Smooth muscle cell (in vitro differentiated cells): ENCODE data around the gene RGL1. TPM values are rescaled to one million over a fixed set of nuclear protein-coding genes. Genes with fewer than 3 reads are reported as not detected.

ENCODE experiments used
- DNase-seq: peaks from one replicate; lab custom pipeline; 2025; ENCODE audit not compliant: unreplicated experiment; lab: John Stamatoyannopoulos, UW
- H2AFZ ChIP-seq: fragments of 200-600 bp; sonication (generic); 2 replicates; pipeline ENCODE4 v1.6.0; 2016; ENCODE audit warnings: antibody characterized with exemption, low read depth, mild to moderate bottlenecking
- H3F3A ChIP-seq: fragments of 200-600 bp; sonication (generic); 2 replicates; pipeline ENCODE4 v1.6.0; 2017; ENCODE audit warnings: antibody characterized with exemption, low read depth
- H3K27ac ChIP-seq: fragments of 200-600 bp; sonication (generic); 2 replicates; pipeline ENCODE4 v1.5.1; 2016; ENCODE audit warnings: low read depth, mild to moderate bottlenecking
- H3K27me3 ChIP-seq: fragments of 200-600 bp; sonication (generic); 2 replicates; pipeline ENCODE4 v1.6.1; 2016; ENCODE audit warnings: low read depth, mild to moderate bottlenecking
- H3K36me3 ChIP-seq: fragments of 200-600 bp; sonication (generic); 2 replicates; pipeline ENCODE4 v1.5.1; 2016; ENCODE audit warnings: low read depth
- H3K4me1 ChIP-seq: fragments of 200-600 bp; sonication (generic); 2 replicates; pipeline ENCODE4 v1.5.1; 2016; ENCODE audit warnings: low read depth
- H3K4me2 ChIP-seq: fragments of 200-600 bp; sonication (generic); 2 replicates; pipeline ENCODE4 v1.6.0; 2016; ENCODE audit warnings: mild to moderate bottlenecking
- H3K4me3 ChIP-seq: fragments of 200-600 bp; sonication (generic); 2 replicates; pipeline ENCODE4 v1.5.1; 2016; ENCODE audit warnings: mild to moderate bottlenecking
- H3K79me2 ChIP-seq: fragments of 200-600 bp; sonication (generic); 2 replicates; pipeline ENCODE4 v1.6.0; 2016; ENCODE audit warnings: low read depth, mild to moderate bottlenecking
- H3K9ac ChIP-seq: fragments of 200-600 bp; sonication (generic); 2 replicates; pipeline ENCODE4 v1.6.0; 2016; ENCODE audit warnings: low read depth
- H3K9me3 ChIP-seq: fragments of 200-600 bp; sonication (generic); replicated peaks from 2 replicates; pipeline ENCODE4 v1.5.1; 2016; ENCODE audit warnings: low read depth
- H4K20me1 ChIP-seq: fragments of 200-600 bp; sonication (generic); 2 replicates; pipeline ENCODE4 v1.6.0; 2016; ENCODE audit warnings: low read depth
- WGBS: methylation state at CpG from one replicate; pipeline ENCODE4 v1.1.7; 2016; ENCODE audit warnings: low lambda C conversion rate; 5-methylcytosine and 5-hydroxymethylcytosine counted together
- polyA plus RNA-seq: library from polyadenylated mRNA; unstranded; fragments of >200 nt; fragmentation: Nextera tagmentation; extraction: Ambion mirVana; gene quantifications from 2 replicates; pipeline ENCODE4 v1.2.1, GENCODE V29; 2016
- total RNA-seq: library from RNA; depleted of rRNA; stranded (reverse); fragments of >200 nt; gene quantifications from 2 replicates; pipeline ENCODE4 v1.2.3, GENCODE V29; 2014
- TF ChIP-seq, protein P1 (sequence below): fragments of 200-600 bp; sonication (generic); IDR thresholded peaks from 2 replicates; pipeline ENCODE4 v1.5.1; 2017; ENCODE audit warnings: borderline replicate concordance, mild to moderate bottlenecking, antibody characterized with exemption; ENCODE audit not compliant: insufficient read depth, poor library complexity, severe bottlenecking

RGL1 gene
- total and polyA plus RNA-seq, 2 experiments from 2014 or later: 21.1 to 21.4 TPM

DNA sequence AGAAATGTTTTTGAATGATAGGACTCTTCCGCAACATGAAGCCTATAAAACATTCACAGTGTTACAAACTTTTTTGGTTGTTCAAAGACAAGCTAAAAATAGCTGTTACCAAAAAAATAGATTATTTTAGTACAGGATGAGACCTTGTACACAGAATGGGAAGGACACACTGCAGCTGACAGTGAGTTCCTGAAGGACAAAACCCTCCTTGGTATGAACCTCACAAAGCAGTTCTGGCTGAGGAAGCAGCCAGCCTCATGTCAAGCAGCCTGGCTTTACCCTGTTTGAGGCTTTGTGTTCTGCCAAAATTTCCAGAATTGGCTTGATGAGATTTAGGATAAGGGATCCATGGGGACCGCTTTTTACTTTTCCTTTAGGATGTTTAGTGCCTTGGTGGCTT, 93.7 kb downstream of the RGL1 start:
- WGBS: 65% methylated on average over 2 of the region's 2 CpGs
- H3K27ac ChIP-seq: no peak overlapping the region
- H3K4me1 ChIP-seq: no peaks in the 10 kb centered on the region
- H4K20me1 ChIP-seq: no peaks in the 10 kb centered on the region
- H3K9ac ChIP-seq: no peak overlapping the region
- peaks cover 2% of the 10 kb centered on the region for H3K36me3 ChIP-seq
- TF ChIP-seq, protein P1, sequence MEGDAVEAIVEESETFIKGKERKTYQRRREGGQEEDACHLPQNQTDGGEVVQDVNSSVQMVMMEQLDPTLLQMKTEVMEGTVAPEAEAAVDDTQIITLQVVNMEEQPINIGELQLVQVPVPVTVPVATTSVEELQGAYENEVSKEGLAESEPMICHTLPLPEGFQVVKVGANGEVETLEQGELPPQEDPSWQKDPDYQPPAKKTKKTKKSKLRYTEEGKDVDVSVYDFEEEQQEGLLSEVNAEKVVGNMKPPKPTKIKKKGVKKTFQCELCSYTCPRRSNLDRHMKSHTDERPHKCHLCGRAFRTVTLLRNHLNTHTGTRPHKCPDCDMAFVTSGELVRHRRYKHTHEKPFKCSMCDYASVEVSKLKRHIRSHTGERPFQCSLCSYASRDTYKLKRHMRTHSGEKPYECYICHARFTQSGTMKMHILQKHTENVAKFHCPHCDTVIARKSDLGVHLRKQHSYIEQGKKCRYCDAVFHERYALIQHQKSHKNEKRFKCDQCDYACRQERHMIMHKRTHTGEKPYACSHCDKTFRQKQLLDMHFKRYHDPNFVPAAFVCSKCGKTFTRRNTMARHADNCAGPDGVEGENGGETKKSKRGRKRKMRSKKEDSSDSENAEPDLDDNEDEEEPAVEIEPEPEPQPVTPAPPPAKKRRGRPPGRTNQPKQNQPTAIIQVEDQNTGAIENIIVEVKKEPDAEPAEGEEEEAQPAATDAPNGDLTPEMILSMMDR: no peak
- no peaks in the 10 kb centered on the region for H3K79me2 ChIP-seq
- no peak for DNase-seq
- H3K27me3 ChIP-seq: no peaks in the 10 kb centered on the region
- no peaks in the 10 kb centered on the region for H3F3A ChIP-seq
- H3K4me3 ChIP-seq: no peak overlapping the region
- no peaks in the 10 kb centered on the region for H3K9me3 ChIP-seq
- H3K4me2 ChIP-seq: no peak overlapping the region
- no peak overlapping the region for H2AFZ ChIP-seq

DNA sequence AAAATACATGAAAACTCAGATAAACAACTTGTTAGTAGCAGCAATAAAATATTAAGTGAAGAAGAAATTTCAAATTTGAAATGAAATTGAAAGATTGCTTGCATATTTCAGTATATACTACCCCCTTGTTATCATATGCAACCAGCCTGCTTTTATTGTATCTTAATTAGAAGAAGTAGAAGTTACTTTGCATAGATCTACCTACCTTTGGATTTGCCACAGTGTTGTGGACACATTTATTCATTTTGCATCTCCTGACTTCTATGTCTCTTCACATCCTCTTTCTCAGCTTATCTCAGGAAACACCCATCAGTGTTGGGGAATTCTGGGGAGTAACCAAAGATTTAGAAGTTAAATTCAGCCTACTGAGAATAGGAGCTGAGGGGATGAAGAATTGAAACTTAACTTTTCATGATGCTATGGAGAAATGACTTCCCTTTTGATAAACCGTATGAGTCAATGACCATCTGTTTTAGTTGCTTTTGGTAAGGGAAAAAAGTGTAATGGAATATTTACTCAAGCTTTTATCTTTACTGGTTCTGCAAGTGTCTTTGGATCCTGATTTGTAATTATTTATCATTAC, 96.9 kb downstream of the RGL1 start:
- Histone ChIP-seq H4K20me1 (no peaks in the 10 kb centered on the region), H3K4me2 (peak overlapping the region; percentile 13), H3K27ac (peak overlapping the region; percentile 42), H3K9ac (no peak overlapping the region), H3F3A (no peaks in the 10 kb centered on the region), H3K36me3 (peaks cover 2% of the 10 kb centered on the region), H3K4me3 (no peak overlapping the region), H3K9me3 (no peaks in the 10 kb centered on the region), H3K79me2 (no peaks in the 10 kb centered on the region), H2AFZ (no peak overlapping the region), H3K4me1 (no peaks in the 10 kb centered on the region), H3K27me3 (no peaks in the 10 kb centered on the region)
- 28% methylated on average over 1 of the region's 1 CpG for WGBS
- TF ChIP-seq, protein P1: no peak
- DNase-seq: no peak

DNA sequence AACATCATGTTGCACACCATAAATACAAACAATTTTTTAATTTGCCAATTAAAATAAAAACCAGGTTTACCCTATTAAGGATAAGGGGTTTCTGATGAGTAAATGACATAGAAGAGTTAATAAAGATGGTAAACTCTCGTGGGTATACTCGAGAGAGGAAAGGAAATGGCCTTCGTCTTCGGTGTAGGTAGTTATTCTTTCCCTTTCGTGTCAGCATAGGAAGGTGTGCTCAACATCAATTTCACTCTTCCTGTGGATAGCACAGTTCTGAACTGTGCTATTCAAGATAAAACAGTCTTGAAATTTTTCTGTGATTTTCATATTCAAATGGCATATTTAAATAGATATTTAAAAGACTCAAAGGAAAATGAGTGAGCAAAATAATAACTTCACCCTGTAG, 98.2 kb downstream of the RGL1 start:
- Histone ChIP-seq H2AFZ (no peak overlapping the region), H3K9me3 (no peaks in the 10 kb centered on the region), H3K36me3 (peaks cover 9% of the 10 kb centered on the region), H3K9ac (no peak overlapping the region), H4K20me1 (no peaks in the 10 kb centered on the region), H3K4me3 (no peak overlapping the region), H3K27me3 (no peaks in the 10 kb centered on the region), H3F3A (no peaks in the 10 kb centered on the region), H3K4me2 (no peak overlapping the region), H3K27ac (no peak overlapping the region), H3K79me2 (no peaks in the 10 kb centered on the region), H3K4me1 (no peaks in the 10 kb centered on the region)
- no peak for DNase-seq
- TF ChIP-seq, protein P1: no peak
- 90% methylated on average over 5 of the region's 5 CpGs for WGBS

DNA sequence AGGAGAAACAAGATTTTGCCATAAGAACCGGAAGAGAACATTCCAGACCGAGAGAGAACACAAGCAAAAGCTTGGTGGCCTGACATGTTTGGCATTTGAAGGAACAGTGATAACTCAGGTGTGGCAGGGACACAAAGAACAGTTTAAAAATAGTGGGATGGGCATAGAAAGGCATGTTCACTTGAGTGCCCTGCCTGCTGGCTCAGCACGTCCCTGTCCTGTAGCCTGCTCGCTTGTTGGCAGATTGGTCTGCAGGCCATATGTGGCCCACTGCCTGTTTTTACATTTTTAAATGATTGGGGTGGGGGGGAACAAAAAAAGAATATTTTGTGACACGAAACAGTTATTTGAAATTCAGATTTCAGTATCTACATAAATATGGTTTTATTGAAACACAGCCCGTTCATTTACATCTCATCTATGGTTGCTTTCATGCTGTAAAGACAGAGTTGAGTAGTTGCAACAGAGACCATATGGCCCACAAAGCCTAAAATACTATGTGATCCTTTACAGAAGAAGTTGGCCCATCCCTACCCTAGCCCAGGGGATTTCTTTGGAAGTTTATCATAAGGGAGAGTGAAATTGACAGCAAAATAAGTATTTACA, 100.7 kb downstream of the RGL1 start:
- no peak for DNase-seq
- H3K4me2 ChIP-seq: no peak overlapping the region
- H3K79me2 ChIP-seq: no peaks in the 10 kb centered on the region
- no peaks in the 10 kb centered on the region for H3K4me1 ChIP-seq
- H3K27ac ChIP-seq: no peak overlapping the region
- no peak overlapping the region for H3K9ac ChIP-seq
- H2AFZ ChIP-seq: no peak overlapping the region
- H3K9me3 ChIP-seq: no peaks in the 10 kb centered on the region
- H3K4me3 ChIP-seq: no peak overlapping the region
- no peaks in the 10 kb centered on the region for H4K20me1 ChIP-seq
- H3K36me3 ChIP-seq: peaks cover 9% of the 10 kb centered on the region
- TF ChIP-seq, protein P1: no peak
- H3F3A ChIP-seq: peaks cover 3% of the 10 kb centered on the region
- H3K27me3 ChIP-seq: no peaks in the 10 kb centered on the region
- WGBS: 91% methylated on average over 6 of the region's 6 CpGs
